Ishikawa (cell line): ENCODE results near the gene METTL8.

Source experiments
- CEBPB ChIP-seq: IDR thresholded peaks from 2 replicates; pipeline ENCODE4 v1.6.1; 2012
- CREB1 ChIP-seq: IDR thresholded peaks from 2 replicates; pipeline ENCODE4 v1.6.1; 2012; ENCODE audit warnings: low read depth
- EGR1 ChIP-seq: IDR thresholded peaks from 2 replicates; pipeline ENCODE4 v1.6.1; 2012
- EP300 ChIP-seq: IDR thresholded peaks from 2 replicates; pipeline ENCODE4 v1.6.1; 2012; ENCODE audit warnings: borderline replicate concordance
- FOXM1 ChIP-seq: IDR thresholded peaks from 2 replicates; pipeline ENCODE4 v1.6.1; 2012; ENCODE audit warnings: low read depth, borderline replicate concordance
- MAX ChIP-seq: IDR thresholded peaks from 2 replicates; pipeline ENCODE4 v1.6.1; 2012
- NFIC ChIP-seq: IDR thresholded peaks from 2 replicates; pipeline ENCODE4 v1.6.1; 2012
- RAD21 ChIP-seq: IDR thresholded peaks from 2 replicates; pipeline ENCODE4 v1.6.1; 2012; ENCODE audit warnings: low read depth
- TAF1 ChIP-seq: IDR thresholded peaks from 2 replicates; pipeline ENCODE4 v1.6.1; 2012; ENCODE audit warnings: low read depth, mild to moderate bottlenecking
- TCF12 ChIP-seq: IDR thresholded peaks from 2 replicates; pipeline ENCODE4 v1.6.1; 2012; ENCODE audit warnings: low read depth
- TEAD4 ChIP-seq: IDR thresholded peaks from 2 replicates; pipeline ENCODE4 v1.6.1; 2012
- USF1 ChIP-seq: IDR thresholded peaks from 2 replicates; pipeline ENCODE4 v1.6.1; 2012
- YY1 ChIP-seq: IDR thresholded peaks from 2 replicates; pipeline ENCODE4 v1.6.1; 2012; ENCODE audit warnings: low read depth
- ZBTB7A ChIP-seq: IDR thresholded peaks from 2 replicates; pipeline ENCODE4 v1.6.1; 2012; ENCODE audit warnings: low read depth
- TF ChIP-seq, protein P1 (sequence below): IDR thresholded peaks from 2 replicates; pipeline ENCODE4 v1.6.1; 2012; ENCODE audit warnings: low read depth, mild to moderate bottlenecking

METTL8 gene

GRCh38 chr2:171318463-171318934 is 115.3 kb downstream of the METTL8 start:
- TF ChIP-seq FOXM1: no peak
- TF ChIP-seq EP300: no peak
- no peak for TF ChIP-seq CREB1
- TF ChIP-seq TCF12: no peak
- TF ChIP-seq YY1: no peak
- TF ChIP-seq ZBTB7A: no peak
- no peak for TF ChIP-seq TEAD4
- no peak for TF ChIP-seq USF1
- no peak for TF ChIP-seq RAD21
- no peak for TF ChIP-seq MAX
- TF ChIP-seq TAF1: no peak
- TF ChIP-seq EGR1: no peak
- no peak for TF ChIP-seq CEBPB
- TF ChIP-seq, protein P1, sequence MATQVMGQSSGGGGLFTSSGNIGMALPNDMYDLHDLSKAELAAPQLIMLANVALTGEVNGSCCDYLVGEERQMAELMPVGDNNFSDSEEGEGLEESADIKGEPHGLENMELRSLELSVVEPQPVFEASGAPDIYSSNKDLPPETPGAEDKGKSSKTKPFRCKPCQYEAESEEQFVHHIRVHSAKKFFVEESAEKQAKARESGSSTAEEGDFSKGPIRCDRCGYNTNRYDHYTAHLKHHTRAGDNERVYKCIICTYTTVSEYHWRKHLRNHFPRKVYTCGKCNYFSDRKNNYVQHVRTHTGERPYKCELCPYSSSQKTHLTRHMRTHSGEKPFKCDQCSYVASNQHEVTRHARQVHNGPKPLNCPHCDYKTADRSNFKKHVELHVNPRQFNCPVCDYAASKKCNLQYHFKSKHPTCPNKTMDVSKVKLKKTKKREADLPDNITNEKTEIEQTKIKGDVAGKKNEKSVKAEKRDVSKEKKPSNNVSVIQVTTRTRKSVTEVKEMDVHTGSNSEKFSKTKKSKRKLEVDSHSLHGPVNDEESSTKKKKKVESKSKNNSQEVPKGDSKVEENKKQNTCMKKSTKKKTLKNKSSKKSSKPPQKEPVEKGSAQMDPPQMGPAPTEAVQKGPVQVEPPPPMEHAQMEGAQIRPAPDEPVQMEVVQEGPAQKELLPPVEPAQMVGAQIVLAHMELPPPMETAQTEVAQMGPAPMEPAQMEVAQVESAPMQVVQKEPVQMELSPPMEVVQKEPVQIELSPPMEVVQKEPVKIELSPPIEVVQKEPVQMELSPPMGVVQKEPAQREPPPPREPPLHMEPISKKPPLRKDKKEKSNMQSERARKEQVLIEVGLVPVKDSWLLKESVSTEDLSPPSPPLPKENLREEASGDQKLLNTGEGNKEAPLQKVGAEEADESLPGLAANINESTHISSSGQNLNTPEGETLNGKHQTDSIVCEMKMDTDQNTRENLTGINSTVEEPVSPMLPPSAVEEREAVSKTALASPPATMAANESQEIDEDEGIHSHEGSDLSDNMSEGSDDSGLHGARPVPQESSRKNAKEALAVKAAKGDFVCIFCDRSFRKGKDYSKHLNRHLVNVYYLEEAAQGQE: no peak
- TF ChIP-seq NFIC: no peak

DNA sequence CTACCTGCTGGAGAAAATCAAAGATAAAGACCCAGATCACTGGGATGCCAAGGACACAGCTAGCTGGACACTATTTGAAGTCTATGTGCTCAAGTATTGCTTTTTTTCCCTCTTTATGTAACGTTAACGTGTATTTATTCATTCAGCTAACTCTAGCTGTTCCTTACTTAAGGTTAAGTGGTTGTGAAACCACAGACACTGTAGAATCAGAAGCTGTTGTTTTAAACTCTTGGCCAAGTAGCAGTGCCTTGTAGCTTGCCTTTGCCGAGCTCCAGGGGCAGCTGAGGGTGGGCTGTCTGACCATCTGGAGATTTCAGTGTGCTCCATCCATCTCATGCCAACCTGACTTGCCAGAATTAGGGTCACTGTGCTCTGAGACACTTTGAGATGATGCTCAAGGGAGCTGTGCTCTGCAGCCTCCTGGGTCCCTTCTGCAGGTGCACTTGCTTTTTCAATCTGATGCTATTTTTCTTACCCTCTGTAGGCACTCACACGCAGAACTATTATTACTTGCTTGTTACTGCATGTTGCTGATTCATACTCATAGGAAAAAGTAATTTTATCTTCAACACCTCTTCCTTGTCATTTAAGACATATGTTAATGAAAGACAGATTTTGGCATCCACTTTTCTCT is 116.2 kb downstream of the METTL8 start:
- no peak for TF ChIP-seq ZBTB7A
- TF ChIP-seq EP300: no peak
- no peak for TF ChIP-seq TEAD4
- TF ChIP-seq NFIC: no peak
- TF ChIP-seq MAX: no peak
- TF ChIP-seq TAF1: no peak
- no peak for TF ChIP-seq CREB1
- no peak for TF ChIP-seq EGR1
- no peak for TF ChIP-seq FOXM1
- TF ChIP-seq, protein P1: no peak
- TF ChIP-seq YY1: no peak
- no peak for TF ChIP-seq RAD21
- TF ChIP-seq USF1: no peak
- TF ChIP-seq TCF12: no peak
- TF ChIP-seq CEBPB: no peak

GRCh38 chr2:171316755-171317337 is 116.9 kb downstream of the METTL8 start:
- TF ChIP-seq TAF1 (no peak), FOXM1 (no peak), CREB1 (no peak), CEBPB (no peak), YY1 (no peak), ZBTB7A (no peak), RAD21 (no peak), EGR1 (no peak), TEAD4 (no peak), EP300 (no peak), MAX (no peak)
- TF ChIP-seq, protein P1: no peak
